ENCODE measurements around the gene APOA4. TPM values are rescaled to one million over a fixed set of nuclear protein-coding genes. Genes with fewer than 3 reads are reported as not detected.
A peak's percentile ranks its signal among the peaks of the same experiment; 100 is the strongest.

The APOA4 gene
- total RNA-seq, 1 donor from 2014 or later: not detected

DNA sequence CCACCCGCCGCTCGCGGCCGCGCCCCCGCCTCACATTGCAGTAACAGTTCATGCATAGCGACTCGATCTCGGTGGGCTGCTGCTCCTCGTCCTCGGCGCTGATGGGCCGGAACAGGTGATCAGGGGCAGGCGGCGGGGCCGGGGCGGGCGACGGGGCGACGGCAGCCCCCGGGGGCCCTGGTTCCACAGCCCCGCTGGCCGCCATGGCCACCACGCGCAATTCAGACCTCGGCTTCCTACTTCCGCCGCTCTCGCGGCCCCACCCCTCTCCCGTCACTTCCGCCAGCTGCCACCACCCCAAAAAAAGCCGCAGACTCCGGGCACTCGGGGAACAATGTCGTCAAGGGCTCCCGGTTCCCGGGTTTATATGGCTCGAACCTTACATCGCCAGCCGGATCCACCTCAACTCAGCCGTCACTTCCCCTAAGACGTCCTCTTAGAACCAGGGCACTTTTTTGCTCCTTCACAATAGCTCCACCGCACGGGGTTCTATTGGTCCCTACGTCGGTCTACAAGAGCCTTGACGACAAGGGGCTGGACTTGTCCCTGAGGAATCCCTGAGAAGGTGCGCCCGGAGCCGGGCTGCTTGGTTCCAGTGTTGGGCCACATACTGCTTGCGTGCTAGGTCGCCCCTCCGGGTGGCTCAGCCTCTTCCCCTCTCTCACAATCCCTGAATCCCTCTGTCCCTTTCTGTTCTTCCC lies 35.2 kb downstream of the APOA4 start, which contains the start of gene ZPR1:
ZPR1 (minus strand) TSS at position 238 of the 701 bp plus-strand sequence; CDS start at position 205, 33 bp downstream.
- Mint-ChIP-seq H3K27ac (ENCODE audit: unreplicated experiment) (peak within 1 kb of the TSS; percentile 95), H3K27me3 (ENCODE audit: low read depth) (peaks cover 7% of the 10 kb centered on the region), H3K9me3 (no peaks in the 10 kb centered on the region), H3K4me1 (peaks cover 28% of the 10 kb centered on the region), H3K36me3 (ENCODE audit: low read depth) (peaks cover 6% of the 10 kb centered on the region), H3K4me3 (peak within 1 kb of the TSS; percentile 100)
- peak; percentile 60 for DNase-seq (ENCODE audit: low read depth, low spot score)
- TF ChIP-seq, protein P1, sequence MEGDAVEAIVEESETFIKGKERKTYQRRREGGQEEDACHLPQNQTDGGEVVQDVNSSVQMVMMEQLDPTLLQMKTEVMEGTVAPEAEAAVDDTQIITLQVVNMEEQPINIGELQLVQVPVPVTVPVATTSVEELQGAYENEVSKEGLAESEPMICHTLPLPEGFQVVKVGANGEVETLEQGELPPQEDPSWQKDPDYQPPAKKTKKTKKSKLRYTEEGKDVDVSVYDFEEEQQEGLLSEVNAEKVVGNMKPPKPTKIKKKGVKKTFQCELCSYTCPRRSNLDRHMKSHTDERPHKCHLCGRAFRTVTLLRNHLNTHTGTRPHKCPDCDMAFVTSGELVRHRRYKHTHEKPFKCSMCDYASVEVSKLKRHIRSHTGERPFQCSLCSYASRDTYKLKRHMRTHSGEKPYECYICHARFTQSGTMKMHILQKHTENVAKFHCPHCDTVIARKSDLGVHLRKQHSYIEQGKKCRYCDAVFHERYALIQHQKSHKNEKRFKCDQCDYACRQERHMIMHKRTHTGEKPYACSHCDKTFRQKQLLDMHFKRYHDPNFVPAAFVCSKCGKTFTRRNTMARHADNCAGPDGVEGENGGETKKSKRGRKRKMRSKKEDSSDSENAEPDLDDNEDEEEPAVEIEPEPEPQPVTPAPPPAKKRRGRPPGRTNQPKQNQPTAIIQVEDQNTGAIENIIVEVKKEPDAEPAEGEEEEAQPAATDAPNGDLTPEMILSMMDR (conservative IDR thresholded peaks at IDR 0.05): no peak

GRCh38 chr11:116787436-116787785 lies 35.7 kb downstream of the APOA4 start:
- Mint-ChIP-seq H3K4me3 (peak overlapping the region; percentile 100), H3K4me1 (peaks cover 26% of the 10 kb centered on the region), H3K36me3 (ENCODE audit: low read depth) (peaks cover 6% of the 10 kb centered on the region), H3K27me3 (ENCODE audit: low read depth) (peaks cover 7% of the 10 kb centered on the region), H3K27ac (ENCODE audit: unreplicated experiment) (no peak overlapping the region), H3K9me3 (no peaks in the 10 kb centered on the region)
- TF ChIP-seq, protein P1 (conservative IDR thresholded peaks at IDR 0.05): no peak
- DNase-seq (ENCODE audit: low read depth, low spot score): no peak

DNA sequence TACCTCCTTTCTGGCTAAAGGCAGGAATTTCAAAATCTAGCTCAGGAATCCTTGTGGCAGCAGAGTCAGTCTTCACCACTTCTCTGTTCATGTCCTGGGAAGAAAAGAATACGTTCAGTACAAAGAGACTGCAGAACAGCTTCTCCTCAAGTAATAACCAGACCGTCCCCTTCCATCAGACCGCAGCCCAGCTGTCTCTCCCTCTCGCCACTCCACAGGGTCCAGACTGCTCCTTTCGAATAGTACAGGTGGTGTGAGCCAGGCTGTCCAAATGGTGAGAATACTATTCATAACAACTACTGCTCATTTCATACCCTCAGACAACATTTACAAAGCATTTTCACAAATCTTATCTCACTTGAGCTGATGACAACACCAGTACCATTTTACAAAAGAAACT lies 36.1 kb downstream of the APOA4 start:
- no peak for DNase-seq (ENCODE audit: low read depth, low spot score)
- Mint-ChIP-seq H3K9me3 (no peaks in the 10 kb centered on the region), H3K4me1 (peaks cover 26% of the 10 kb centered on the region), H3K4me3 (peak overlapping the region; percentile 100), H3K27ac (ENCODE audit: unreplicated experiment) (no peak overlapping the region), H3K36me3 (ENCODE audit: low read depth) (peaks cover 9% of the 10 kb centered on the region), H3K27me3 (ENCODE audit: low read depth) (peaks cover 7% of the 10 kb centered on the region)
- TF ChIP-seq, protein P1 (conservative IDR thresholded peaks at IDR 0.05): no peak

GRCh38 chr11:116786326-116786725 lies 36.8 kb downstream of the APOA4 start:
- H3K4me1 Mint-ChIP-seq: peaks cover 26% of the 10 kb centered on the region
- H3K27ac Mint-ChIP-seq (ENCODE audit: unreplicated experiment): no peak overlapping the region
- no peaks in the 10 kb centered on the region for H3K9me3 Mint-ChIP-seq
- no peak for DNase-seq (ENCODE audit: low read depth, low spot score)
- peaks cover 7% of the 10 kb centered on the region for H3K27me3 Mint-ChIP-seq (ENCODE audit: low read depth)
- peaks cover 11% of the 10 kb centered on the region for H3K36me3 Mint-ChIP-seq (ENCODE audit: low read depth)
- peak overlapping the region; percentile 100 for H3K4me3 Mint-ChIP-seq
- TF ChIP-seq, protein P1 (conservative IDR thresholded peaks at IDR 0.05): no peak

GRCh38 chr11:116782728-116783127 lies 40.4 kb downstream of the APOA4 start:
- Mint-ChIP-seq H3K4me1 (peaks cover 9% of the 10 kb centered on the region), H3K27me3 (ENCODE audit: low read depth) (no peaks in the 10 kb centered on the region), H3K27ac (ENCODE audit: unreplicated experiment) (no peak overlapping the region), H3K36me3 (ENCODE audit: low read depth) (peaks cover 22% of the 10 kb centered on the region), H3K9me3 (no peaks in the 10 kb centered on the region), H3K4me3 (no peak overlapping the region)
- no peak for DNase-seq (ENCODE audit: low read depth, low spot score)
- TF ChIP-seq, protein P1 (conservative IDR thresholded peaks at IDR 0.05): no peak
